ENCODE measurements around the gene LHCGR.

The LHCGR gene

DNA sequence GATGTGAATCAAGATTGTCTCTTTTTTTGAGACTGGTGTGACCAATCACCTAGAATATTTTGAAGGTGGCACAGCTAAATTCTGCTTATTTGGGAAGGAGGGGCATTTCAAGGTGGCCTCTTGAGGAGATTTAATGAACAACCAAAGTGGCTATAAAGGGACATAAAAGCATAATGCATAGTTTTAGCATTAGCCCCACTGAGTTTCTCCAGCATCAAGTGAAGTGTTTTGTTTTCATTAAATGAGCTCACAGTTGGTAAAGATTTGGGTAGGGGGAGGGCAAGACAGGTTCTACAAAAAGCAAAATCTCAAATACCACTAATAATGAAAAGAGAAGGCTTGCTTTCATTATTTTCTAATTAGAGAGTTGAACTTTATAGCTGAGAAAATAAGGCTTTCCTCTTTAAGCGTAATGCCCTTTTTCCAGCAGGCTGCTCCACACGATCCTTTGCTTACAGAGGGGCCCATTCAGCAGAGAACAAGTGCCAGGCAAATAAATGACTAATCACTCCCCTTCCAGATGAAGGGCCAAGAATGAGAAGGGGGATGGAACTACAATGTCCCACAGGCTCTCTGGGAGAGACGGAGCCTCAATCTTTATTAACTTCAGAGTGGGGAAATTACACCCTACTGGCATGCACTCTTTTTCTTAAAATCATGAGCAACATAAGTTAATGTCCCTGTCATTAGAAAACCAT lies 35.9 kb downstream of the LHCGR start:
- no peak for TF ChIP-seq FOXP2 (optimal IDR thresholded peaks at IDR 0.05; ENCODE audit: borderline replicate concordance, extremely low read depth, extremely low read length, insufficient read depth)
- no peak for TF ChIP-seq SIN3A (IDR thresholded peaks at IDR 0.05; ENCODE audit: borderline replicate concordance, insufficient read depth, low read length)
- TF ChIP-seq, protein P1, sequence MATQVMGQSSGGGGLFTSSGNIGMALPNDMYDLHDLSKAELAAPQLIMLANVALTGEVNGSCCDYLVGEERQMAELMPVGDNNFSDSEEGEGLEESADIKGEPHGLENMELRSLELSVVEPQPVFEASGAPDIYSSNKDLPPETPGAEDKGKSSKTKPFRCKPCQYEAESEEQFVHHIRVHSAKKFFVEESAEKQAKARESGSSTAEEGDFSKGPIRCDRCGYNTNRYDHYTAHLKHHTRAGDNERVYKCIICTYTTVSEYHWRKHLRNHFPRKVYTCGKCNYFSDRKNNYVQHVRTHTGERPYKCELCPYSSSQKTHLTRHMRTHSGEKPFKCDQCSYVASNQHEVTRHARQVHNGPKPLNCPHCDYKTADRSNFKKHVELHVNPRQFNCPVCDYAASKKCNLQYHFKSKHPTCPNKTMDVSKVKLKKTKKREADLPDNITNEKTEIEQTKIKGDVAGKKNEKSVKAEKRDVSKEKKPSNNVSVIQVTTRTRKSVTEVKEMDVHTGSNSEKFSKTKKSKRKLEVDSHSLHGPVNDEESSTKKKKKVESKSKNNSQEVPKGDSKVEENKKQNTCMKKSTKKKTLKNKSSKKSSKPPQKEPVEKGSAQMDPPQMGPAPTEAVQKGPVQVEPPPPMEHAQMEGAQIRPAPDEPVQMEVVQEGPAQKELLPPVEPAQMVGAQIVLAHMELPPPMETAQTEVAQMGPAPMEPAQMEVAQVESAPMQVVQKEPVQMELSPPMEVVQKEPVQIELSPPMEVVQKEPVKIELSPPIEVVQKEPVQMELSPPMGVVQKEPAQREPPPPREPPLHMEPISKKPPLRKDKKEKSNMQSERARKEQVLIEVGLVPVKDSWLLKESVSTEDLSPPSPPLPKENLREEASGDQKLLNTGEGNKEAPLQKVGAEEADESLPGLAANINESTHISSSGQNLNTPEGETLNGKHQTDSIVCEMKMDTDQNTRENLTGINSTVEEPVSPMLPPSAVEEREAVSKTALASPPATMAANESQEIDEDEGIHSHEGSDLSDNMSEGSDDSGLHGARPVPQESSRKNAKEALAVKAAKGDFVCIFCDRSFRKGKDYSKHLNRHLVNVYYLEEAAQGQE (IDR thresholded peaks at IDR 0.05; ENCODE audit: insufficient read depth in 1 of 2, low read depth in 2 of 2, low read length in 2 of 2), result no peak
- TF ChIP-seq POLR2AphosphoS5 (IDR thresholded peaks at IDR 0.05; ENCODE audit: low read depth, low read length), result no peak
- TF ChIP-seq TAF1 (IDR thresholded peaks at IDR 0.05; ENCODE audit: borderline replicate concordance, insufficient read depth, low read length), result no peak

DNA sequence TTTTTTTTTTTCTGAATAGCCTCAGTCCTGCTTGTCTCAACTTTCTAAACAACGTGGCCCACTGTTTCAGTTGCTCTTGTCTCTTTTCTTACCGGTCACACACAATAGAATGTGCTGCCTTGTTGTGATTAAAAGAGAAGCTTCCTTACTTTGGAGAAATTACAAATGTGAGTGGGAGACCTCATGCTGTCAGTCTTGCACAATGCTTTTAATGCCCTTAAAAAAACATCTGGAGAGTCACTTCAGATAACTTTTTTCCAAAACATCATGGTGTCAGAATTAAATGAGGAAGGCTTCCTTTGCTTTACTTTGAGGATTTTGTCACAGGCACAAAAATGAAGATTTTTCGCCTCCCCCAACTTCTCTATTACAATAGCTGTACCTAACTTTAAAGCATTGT lies 37.7 kb downstream of the LHCGR start:
- TF ChIP-seq, protein P1 (IDR thresholded peaks at IDR 0.05; ENCODE audit: insufficient read depth in 1 of 2, low read depth in 2 of 2, low read length in 2 of 2), result no peak
- TF ChIP-seq TAF1 (IDR thresholded peaks at IDR 0.05; ENCODE audit: borderline replicate concordance, insufficient read depth, low read length) (no peak), SIN3A (IDR thresholded peaks at IDR 0.05; ENCODE audit: borderline replicate concordance, insufficient read depth, low read length) (no peak)

DNA sequence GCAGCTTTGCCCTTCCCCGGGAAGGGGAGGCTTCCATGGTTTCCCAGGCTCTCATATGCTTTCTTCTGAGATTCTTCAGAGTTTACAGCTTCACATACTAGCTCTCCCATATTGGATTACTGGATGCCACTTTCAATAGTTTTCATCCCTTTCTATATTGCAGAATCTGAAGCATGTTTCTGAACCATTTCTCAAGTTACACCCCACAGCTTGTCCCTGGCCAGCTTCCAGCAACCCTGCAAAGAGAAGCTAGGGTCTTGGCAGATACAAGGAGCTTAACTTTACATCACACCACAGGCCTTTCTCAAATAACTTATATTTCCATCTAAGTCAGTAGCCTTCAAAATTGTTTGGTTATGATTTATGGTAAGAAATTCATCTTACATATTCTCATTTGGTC lies 39.6 kb downstream of the LHCGR start:
- TF ChIP-seq SIN3A (IDR thresholded peaks at IDR 0.05; ENCODE audit: borderline replicate concordance, insufficient read depth, low read length), result no peak
- TF ChIP-seq, protein P1 (IDR thresholded peaks at IDR 0.05; ENCODE audit: insufficient read depth in 1 of 2, low read depth in 2 of 2, low read length in 2 of 2), result no peak
- TF ChIP-seq POLR2AphosphoS5 (IDR thresholded peaks at IDR 0.05; ENCODE audit: low read depth, low read length), result no peak
- TF ChIP-seq TAF1 (IDR thresholded peaks at IDR 0.05; ENCODE audit: borderline replicate concordance, insufficient read depth, low read length), result no peak
- no peak for TF ChIP-seq FOXP2 (optimal IDR thresholded peaks at IDR 0.05; ENCODE audit: borderline replicate concordance, extremely low read depth, extremely low read length, insufficient read depth)

DNA sequence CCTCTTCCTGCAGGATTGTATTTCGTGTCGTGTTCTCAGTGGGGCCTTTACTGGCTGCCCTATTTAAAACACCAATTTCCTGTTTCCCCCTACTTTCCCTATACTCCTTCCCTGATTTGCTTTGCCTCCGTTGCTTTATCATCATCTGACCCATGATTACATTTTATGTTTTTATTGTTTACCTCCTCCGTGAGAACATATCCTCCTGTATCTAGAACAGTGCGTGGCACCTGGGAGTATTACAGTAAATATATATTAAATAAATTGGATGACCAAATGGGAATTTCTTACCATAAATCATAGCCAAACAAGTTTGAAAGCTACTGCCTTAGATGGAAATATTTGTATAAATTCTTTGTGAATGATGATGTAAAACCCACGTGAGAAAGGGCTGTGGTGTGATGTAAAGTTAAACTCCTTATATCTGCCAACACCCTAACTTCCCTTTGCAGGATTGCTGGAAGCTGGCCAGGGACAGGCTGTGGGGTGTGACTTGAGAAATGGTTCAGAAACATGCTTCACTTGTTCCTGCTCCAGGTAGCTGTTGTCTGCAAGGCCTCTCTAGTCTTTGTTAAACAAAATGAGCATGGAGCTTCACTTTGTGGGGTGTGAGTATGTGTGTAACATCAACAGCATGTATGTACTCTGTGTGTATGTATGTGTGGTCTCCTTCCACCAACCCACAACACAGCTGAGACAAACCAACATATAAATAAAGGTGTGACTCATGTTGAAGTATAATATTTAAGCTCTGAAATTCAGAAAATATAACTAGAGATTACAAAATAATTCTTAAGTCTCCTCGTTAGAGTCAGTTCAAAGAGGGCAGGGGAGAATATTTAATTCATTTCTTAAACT lies 40.3 kb downstream of the LHCGR start:
- no peak for TF ChIP-seq TAF1 (IDR thresholded peaks at IDR 0.05; ENCODE audit: borderline replicate concordance, insufficient read depth, low read length)
- TF ChIP-seq FOXP2 (optimal IDR thresholded peaks at IDR 0.05; ENCODE audit: borderline replicate concordance, extremely low read depth, extremely low read length, insufficient read depth), result no peak
- no peak for TF ChIP-seq SIN3A (IDR thresholded peaks at IDR 0.05; ENCODE audit: borderline replicate concordance, insufficient read depth, low read length)
- TF ChIP-seq, protein P1 (IDR thresholded peaks at IDR 0.05; ENCODE audit: insufficient read depth in 1 of 2, low read depth in 2 of 2, low read length in 2 of 2), result no peak
- TF ChIP-seq POLR2AphosphoS5 (IDR thresholded peaks at IDR 0.05; ENCODE audit: low read depth, low read length), result no peak

Measured in PFSK-1 (cell line).